NK-92 treated with Interleukin-12 subunit alpha and Interleukin-12 subunit beta, amount 100 ng/mL, for 24 hours (cell line): ENCODE data around the gene NME7.
"Not testable (repeated sequence)": the region's sequence is repeated elsewhere in the genome, so short reads cannot be mapped to it uniquely, and the experiment has no call there.

Source experiments
- DNase-seq: peaks from one replicate; lab custom pipeline; 2025; lab: John Stamatoyannopoulos, UW

Gene NME7

GRCh38 chr1:169217636-169218035, 150.0 kb downstream of the NME7 start:
- no peak for DNase-seq

- DNase-seq = no peak
These were observed 153.0 kb downstream of the NME7 start for GRCh38 chr1:169214598-169214997.

GRCh38 chr1:169212088-169212487, 155.5 kb downstream of the NME7 start:
- DNase-seq = no peak

GRCh38 chr1:169207797-169208520, 159.6 kb downstream of the NME7 start:
- no peak for DNase-seq

GRCh38 chr1:169204157-169204556, 163.4 kb downstream of the NME7 start:
- DNase-seq = no peak

- no peak for DNase-seq
These were observed 164.6 kb downstream of the NME7 start for GRCh38 chr1:169202791-169203665.

GRCh38 chr1:169201084-169201619, 166.4 kb downstream of the NME7 start:
- DNase-seq = no peak

GRCh38 chr1:169200319-169200718, 167.3 kb downstream of the NME7 start:
- DNase-seq = no peak

GRCh38 chr1:169196581-169196980, 171.0 kb downstream of the NME7 start:
- no peak for DNase-seq

GRCh38 chr1:169196161-169196560, 171.4 kb downstream of the NME7 start:
- no peak for DNase-seq

- DNase-seq = no peak
These were observed 174.3 kb downstream of the NME7 start for GRCh38 chr1:169193191-169193850.

- DNase-seq = no peak
These were observed 181.5 kb downstream of the NME7 start for GRCh38 chr1:169186106-169186505.

- DNase-seq = no peak
These were observed 182.8 kb downstream of the NME7 start for GRCh38 chr1:169184812-169185211.

GRCh38 chr1:169180174-169180573, 187.4 kb downstream of the NME7 start:
- no peak for DNase-seq

GRCh38 chr1:169179431-169179830, 188.2 kb downstream of the NME7 start:
- not testable (repeated sequence) for DNase-seq

- no peak for DNase-seq
These were observed 192.1 kb downstream of the NME7 start for GRCh38 chr1:169175461-169175860.

- DNase-seq = no peak
These were observed 204.5 kb downstream of the NME7 start for GRCh38 chr1:169163059-169163458.

- no peak for DNase-seq
These were observed 206.0 kb downstream of the NME7 start for GRCh38 chr1:169161496-169162194.

- DNase-seq = no peak
These were observed 206.6 kb downstream of the NME7 start for GRCh38 chr1:169160845-169161495.

- no peak for DNase-seq
These were observed 211.0 kb downstream of the NME7 start for GRCh38 chr1:169156580-169156979.

GRCh38 chr1:169155675-169156074, 211.9 kb downstream of the NME7 start:
- no peak for DNase-seq
